NB4 (cell line): ENCODE measurements around the gene CCDC149.

Source experiments
- MYC ChIP-seq: IDR thresholded peaks from 2 replicates; pipeline ENCODE4 v1.6.1; 2011; ENCODE audit warnings: low read depth, low read length
- POLR2A ChIP-seq: IDR thresholded peaks from 2 replicates; pipeline ENCODE4 v1.6.1; 2011; ENCODE audit warnings: mild to moderate bottlenecking; ENCODE audit not compliant: insufficient read length; ENCODE audit errors: extremely low read depth
- TF ChIP-seq, protein P1 (sequence below): IDR thresholded peaks from one replicate; pipeline ENCODE4 v1.5.1; 2012; ENCODE audit warnings: low read depth, low read length

DNA sequence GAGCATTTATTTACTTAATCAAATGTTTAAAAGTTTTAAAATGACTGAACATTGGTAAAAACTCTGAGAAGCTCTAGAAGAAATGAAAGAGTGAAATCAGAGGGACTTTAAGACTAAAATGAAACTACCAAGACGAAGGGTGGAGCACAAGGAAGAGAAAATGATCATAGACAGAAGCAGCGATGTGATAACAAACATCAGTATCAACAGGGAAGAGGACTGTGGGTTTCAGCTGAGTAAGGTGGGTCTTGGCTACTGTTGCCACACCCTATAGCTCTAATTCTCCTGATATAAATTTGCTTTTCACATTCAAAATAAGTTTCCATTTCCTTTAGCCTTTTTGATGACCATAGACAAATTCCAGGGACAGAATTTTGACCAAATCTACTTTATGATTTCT is 99.1 kb downstream of the CCDC149 start:
- TF ChIP-seq POLR2A (no peak), MYC (no peak)
- TF ChIP-seq, protein P1, sequence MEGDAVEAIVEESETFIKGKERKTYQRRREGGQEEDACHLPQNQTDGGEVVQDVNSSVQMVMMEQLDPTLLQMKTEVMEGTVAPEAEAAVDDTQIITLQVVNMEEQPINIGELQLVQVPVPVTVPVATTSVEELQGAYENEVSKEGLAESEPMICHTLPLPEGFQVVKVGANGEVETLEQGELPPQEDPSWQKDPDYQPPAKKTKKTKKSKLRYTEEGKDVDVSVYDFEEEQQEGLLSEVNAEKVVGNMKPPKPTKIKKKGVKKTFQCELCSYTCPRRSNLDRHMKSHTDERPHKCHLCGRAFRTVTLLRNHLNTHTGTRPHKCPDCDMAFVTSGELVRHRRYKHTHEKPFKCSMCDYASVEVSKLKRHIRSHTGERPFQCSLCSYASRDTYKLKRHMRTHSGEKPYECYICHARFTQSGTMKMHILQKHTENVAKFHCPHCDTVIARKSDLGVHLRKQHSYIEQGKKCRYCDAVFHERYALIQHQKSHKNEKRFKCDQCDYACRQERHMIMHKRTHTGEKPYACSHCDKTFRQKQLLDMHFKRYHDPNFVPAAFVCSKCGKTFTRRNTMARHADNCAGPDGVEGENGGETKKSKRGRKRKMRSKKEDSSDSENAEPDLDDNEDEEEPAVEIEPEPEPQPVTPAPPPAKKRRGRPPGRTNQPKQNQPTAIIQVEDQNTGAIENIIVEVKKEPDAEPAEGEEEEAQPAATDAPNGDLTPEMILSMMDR: no peak
